Heart left ventricle (tissue), 13 donors: ENCODE results near the gene STK32C.

ENCODE experiments used
- POLR2A ChIP-seq, 2 donors: fragments of 450-650 bp; IDR thresholded peaks; one replicate each; pipeline ENCODE4 v1.6.1; 2017; ENCODE audit warnings: antibody characterized with exemption in 2 of 2, mild to moderate bottlenecking in 2 of 2, moderate library complexity in 2 of 2
- TF ChIP-seq, protein P1 (sequence below), 12 donors: fragments of 200-600 bp; sonication (generic) in 4 of 12; IDR thresholded peaks; one replicate each; pipeline versions ENCODE4 v1.5.0 to v1.8.0; 2018 to 2022; ENCODE audit warnings: antibody characterized with exemption in 12 of 12, mild to moderate bottlenecking in 5 of 12
- donor health status: ischemic (EF 13 %, LVEDD 7.1; RV severe dilation, severe dysfunction).
- donor health status: DM: no; HTN: yes; CAD: no.
- donor health status: DM: no; HTN: no; CAD: no.
- donor health status: ischemic (EF 25% LVEDD 6.9; RV normal size, moderate dysfunction).
- donor health status: ischemic (EF 25% LVEDD 5.7; RV mildly dilated, moderate dysfunction).
- donor health status: ischemic (EF 35%, LVEDD 5.7; RV mildly dilated, moderate dysfunction).
- donor health status: nonischemic (EF 11% LVEDD 7.7; RV severe dilation, severe dysfunction).
- donor health status: DM: yes; HTN: yes; CAD: no.
- donor health status: PGD.
- donor health status: ischemic (EF 29% LVEDD 5.4; RV normal size, mild dysfunction).
- donor health status: nonischemic (EF 23%, LVEDD 6.1; RV moderate dilation, normal function).

DNA sequence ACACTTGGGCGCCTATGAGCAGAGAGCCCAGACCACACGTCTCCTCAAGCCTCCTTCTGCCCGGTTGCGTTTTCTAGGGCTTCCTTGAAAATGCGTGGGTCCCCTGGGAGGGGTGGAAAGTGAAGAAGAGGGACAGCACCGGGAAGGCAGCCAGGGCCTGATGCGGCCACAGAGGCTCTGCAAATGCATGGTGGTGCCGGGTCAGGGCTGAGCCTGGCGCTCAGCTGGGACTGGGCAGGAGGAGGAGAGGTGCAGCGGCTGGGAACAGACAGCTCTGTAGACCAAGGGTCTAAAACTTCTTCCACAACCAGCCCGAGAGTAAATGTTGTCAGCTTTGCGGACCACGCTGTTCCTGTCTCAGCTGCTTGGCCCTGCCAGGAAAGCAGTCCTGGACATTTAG, 119.4 kb downstream of the STK32C start:
- TF ChIP-seq, protein P1, sequence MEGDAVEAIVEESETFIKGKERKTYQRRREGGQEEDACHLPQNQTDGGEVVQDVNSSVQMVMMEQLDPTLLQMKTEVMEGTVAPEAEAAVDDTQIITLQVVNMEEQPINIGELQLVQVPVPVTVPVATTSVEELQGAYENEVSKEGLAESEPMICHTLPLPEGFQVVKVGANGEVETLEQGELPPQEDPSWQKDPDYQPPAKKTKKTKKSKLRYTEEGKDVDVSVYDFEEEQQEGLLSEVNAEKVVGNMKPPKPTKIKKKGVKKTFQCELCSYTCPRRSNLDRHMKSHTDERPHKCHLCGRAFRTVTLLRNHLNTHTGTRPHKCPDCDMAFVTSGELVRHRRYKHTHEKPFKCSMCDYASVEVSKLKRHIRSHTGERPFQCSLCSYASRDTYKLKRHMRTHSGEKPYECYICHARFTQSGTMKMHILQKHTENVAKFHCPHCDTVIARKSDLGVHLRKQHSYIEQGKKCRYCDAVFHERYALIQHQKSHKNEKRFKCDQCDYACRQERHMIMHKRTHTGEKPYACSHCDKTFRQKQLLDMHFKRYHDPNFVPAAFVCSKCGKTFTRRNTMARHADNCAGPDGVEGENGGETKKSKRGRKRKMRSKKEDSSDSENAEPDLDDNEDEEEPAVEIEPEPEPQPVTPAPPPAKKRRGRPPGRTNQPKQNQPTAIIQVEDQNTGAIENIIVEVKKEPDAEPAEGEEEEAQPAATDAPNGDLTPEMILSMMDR (IDR thresholded peaks at IDR 0.05): no peak
- no peak for TF ChIP-seq POLR2A (IDR thresholded peaks at IDR 0.05)
